Stimulated activated CD4-positive, alpha-beta T cell treated with anti-CD3 and anti-CD28 coated beads, Interleukin-15, amount 100 ng/mL, for 1 hour (primary cell): ENCODE results near the gene DYNC1H1.

Source experiments
- DNase-seq, 2 donors: peaks; one replicate each; pipeline ENCODE4 v3.0.0-alpha.2; 2020; ENCODE audit warnings: low read depth in 1 of 2, low spot score in 1 of 2

Gene DYNC1H1

GRCh38 chr14:102033241-102033640 lies 68.9 kb downstream of the DYNC1H1 start:
- no peak for DNase-seq

- no peak for DNase-seq
Measured at GRCh38 chr14:102034301-102034700, 69.9 kb downstream of the DYNC1H1 start.

- DNase-seq: no peak
Measured at GRCh38 chr14:102035914-102036313, 71.5 kb downstream of the DYNC1H1 start.

- DNase-seq: no peak
Measured at GRCh38 chr14:102037686-102038085, 73.3 kb downstream of the DYNC1H1 start.

- DNase-seq: no peak
Measured at GRCh38 chr14:102039157-102039556, 74.8 kb downstream of the DYNC1H1 start.

- DNase-seq: no peak
Measured at GRCh38 chr14:102040153-102040552, 75.8 kb downstream of the DYNC1H1 start.

GRCh38 chr14:102042699-102043098 lies 78.3 kb downstream of the DYNC1H1 start:
- DNase-seq: no peak

GRCh38 chr14:102043251-102044025 lies 79.1 kb downstream of the DYNC1H1 start:
- no peak for DNase-seq

GRCh38 chr14:102044566-102044965 lies 80.2 kb downstream of the DYNC1H1 start:
- no peak for DNase-seq

GRCh38 chr14:102046337-102047278 lies 82.2 kb downstream of the DYNC1H1 start:
- DNase-seq: no peak

- DNase-seq: no peak
Measured at GRCh38 chr14:102047808-102048540, 83.6 kb downstream of the DYNC1H1 start.

- DNase-seq: no peak
Measured at GRCh38 chr14:102049258-102050025, 85.1 kb downstream of the DYNC1H1 start.

GRCh38 chr14:102050026-102050405 lies 85.6 kb downstream of the DYNC1H1 start:
- DNase-seq: no peak

GRCh38 chr14:102050625-102051024 lies 86.3 kb downstream of the DYNC1H1 start:
- DNase-seq: no peak

- DNase-seq: no peak
Measured at GRCh38 chr14:102052522-102052921, 88.1 kb downstream of the DYNC1H1 start.

- no peak for DNase-seq
Measured at GRCh38 chr14:102055181-102055901, 91.0 kb downstream of the DYNC1H1 start.

- no peak for DNase-seq
Measured at GRCh38 chr14:102056694-102057442, 92.5 kb downstream of the DYNC1H1 start.

GRCh38 chr14:102057480-102058114 lies 93.2 kb downstream of the DYNC1H1 start:
- DNase-seq: no peak

GRCh38 chr14:102058146-102058545 lies 93.8 kb downstream of the DYNC1H1 start:
- no peak for DNase-seq
